Testis (tissue), 3 donors: ENCODE results near the gene MTCL1. TPM values are rescaled to one million over a fixed set of nuclear protein-coding genes. Genes with fewer than 3 reads are reported as not detected.

ENCODE experiments used
- DNase-seq: peaks from one replicate; pipeline ENCODE4 v3.0.0-alpha.2; 2019
- H3K27ac ChIP-seq, 2 donors: fragments of 200-600 bp; sonication (generic); one replicate each; pipeline ENCODE4 v1.5.1; 2019
- H3K27me3 ChIP-seq: fragments of 200-600 bp; sonication (generic); one replicate; pipeline ENCODE4 v1.5.1; 2019
- H3K36me3 ChIP-seq: fragments of 200-600 bp; sonication (generic); one replicate; pipeline ENCODE4 v1.5.1; 2017; ENCODE audit warnings: low read depth; ENCODE audit errors: missing control alignments
- H3K4me1 ChIP-seq: fragments of 200-600 bp; sonication (generic); one replicate; pipeline ENCODE4 v1.5.1; 2019
- H3K4me3 ChIP-seq, 2 donors: fragments of 200-600 bp; sonication (generic); one replicate each; pipeline ENCODE4 v1.5.1; 2017 to 2019
- H3K9me3 ChIP-seq: fragments of 200-600 bp; sonication (generic); one replicate; pipeline ENCODE4 v1.5.1; 2017
- POLR2A ChIP-seq: fragments of 450-650 bp; IDR thresholded peaks from one replicate; pipeline ENCODE4 v1.6.1; 2017; ENCODE audit warnings: antibody characterized with exemption, mild to moderate bottlenecking, moderate library complexity
- WGBS, 2 donors: methylation state at CpG; one replicate each; pipeline ENCODE4 v1.1.5; 2018; 5-methylcytosine and 5-hydroxymethylcytosine counted together
- intact Hi-C: fragments of 100-400 bp; cut with DNase I; formaldehyde crosslinking; loops from one replicate; pipeline ENCODE4 v1.15.1; 2023; ENCODE audit warnings: low total_unique reads
- polyA plus RNA-seq: library from polyadenylated mRNA; stranded (reverse); fragments of 350-450 nt; fragmentation: Illumina TruSeq; extraction: RNeasy Lipid Tissue Mini Kit (QIAGEN cat#74804); gene quantifications from one replicate; pipeline ENCODE4 v1.2.3, GENCODE V29; 2014; ENCODE audit warnings: low read depth, low replicate concordance; ENCODE audit not compliant: insufficient read depth
- total RNA-seq, 2 donors: library from RNA; depleted of rRNA; stranded (reverse); fragments of >200 nt; gene quantifications; one replicate each; pipeline ENCODE4 v1.2.3, GENCODE V29; 2016
- TF ChIP-seq, protein P1 (sequence below), 3 experiments: fragments of 450-650 bp in 2 of 3; fragments of 200-600 bp in 1 of 3; sonication (generic) in 1 of 3; IDR thresholded peaks; one replicate each; pipeline ENCODE4 v1.5.1; 2016 to 2019; ENCODE audit warnings: antibody characterized with exemption in 3 of 3, mild to moderate bottlenecking in 2 of 3, moderate library complexity in 1 of 3

The MTCL1 gene
- total and polyA plus RNA-seq, 3 donors from 2014 or later, result 27.5 to 139 (median 95.8) TPM

DNA sequence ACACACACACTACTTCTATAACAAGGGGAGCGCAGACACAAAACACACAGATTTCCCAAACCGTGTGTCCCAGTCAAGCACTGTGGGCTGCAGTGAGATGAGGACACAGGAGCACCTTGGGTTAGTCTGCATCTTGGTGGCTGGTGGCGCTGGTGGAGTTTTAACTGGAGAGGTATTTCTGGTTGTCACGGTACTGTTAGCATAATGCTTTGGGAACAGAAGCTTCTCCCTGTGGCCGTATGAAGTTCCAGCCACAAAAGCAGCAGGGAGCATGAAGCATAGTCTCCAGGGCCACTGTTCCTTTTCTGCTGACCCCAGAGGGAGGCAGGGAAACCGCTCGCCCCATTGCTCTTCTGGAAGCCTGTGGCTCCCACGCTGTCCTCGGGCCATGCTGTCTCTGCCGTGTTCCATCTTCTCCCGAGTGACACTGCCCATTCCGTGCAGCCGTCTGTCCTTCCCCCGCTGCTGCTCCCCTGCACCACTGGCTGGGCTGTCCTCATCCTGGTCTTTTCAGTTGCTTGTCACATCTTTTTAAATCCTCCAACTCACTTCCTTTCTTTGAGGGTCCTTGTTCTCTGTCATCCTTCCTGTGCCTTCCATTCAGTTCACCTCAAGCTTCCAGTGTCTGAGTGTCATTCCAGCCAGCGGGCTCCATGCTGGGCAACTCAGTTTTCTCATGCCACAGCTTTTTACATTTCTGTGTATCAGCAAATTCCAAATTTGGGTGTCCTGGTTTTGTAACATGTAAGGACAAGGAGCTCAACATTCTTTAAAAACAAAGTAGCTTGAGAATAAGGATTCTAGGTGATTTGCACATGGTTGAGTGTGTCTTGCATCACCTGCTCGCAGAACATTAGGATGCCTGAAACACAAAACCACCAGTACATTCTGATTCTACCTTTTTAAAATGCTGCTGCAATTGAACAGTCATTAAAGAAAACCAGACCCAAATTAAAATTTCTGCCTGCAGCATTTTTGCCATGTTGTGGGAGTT lies 125.0 kb downstream of the MTCL1 start:
- no peaks in the 10 kb centered on the region for H3K36me3 ChIP-seq
- no peak for DNase-seq
- TF ChIP-seq, protein P1, sequence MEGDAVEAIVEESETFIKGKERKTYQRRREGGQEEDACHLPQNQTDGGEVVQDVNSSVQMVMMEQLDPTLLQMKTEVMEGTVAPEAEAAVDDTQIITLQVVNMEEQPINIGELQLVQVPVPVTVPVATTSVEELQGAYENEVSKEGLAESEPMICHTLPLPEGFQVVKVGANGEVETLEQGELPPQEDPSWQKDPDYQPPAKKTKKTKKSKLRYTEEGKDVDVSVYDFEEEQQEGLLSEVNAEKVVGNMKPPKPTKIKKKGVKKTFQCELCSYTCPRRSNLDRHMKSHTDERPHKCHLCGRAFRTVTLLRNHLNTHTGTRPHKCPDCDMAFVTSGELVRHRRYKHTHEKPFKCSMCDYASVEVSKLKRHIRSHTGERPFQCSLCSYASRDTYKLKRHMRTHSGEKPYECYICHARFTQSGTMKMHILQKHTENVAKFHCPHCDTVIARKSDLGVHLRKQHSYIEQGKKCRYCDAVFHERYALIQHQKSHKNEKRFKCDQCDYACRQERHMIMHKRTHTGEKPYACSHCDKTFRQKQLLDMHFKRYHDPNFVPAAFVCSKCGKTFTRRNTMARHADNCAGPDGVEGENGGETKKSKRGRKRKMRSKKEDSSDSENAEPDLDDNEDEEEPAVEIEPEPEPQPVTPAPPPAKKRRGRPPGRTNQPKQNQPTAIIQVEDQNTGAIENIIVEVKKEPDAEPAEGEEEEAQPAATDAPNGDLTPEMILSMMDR (IDR thresholded peaks at IDR 0.05), result no peak
- no peak for TF ChIP-seq POLR2A
- H3K4me1 ChIP-seq, result no peaks in the 10 kb centered on the region
- intact Hi-C loops, result no loop called here
- no peak overlapping the region for H3K27ac ChIP-seq
- no peaks in the 10 kb centered on the region for H3K9me3 ChIP-seq
- H3K4me3 ChIP-seq, result no peak overlapping the region
- H3K27me3 ChIP-seq, result no peaks in the 10 kb centered on the region
- 86 to 91% methylated on average over 16 of the region's 16 CpGs for WGBS, 2 donors

DNA sequence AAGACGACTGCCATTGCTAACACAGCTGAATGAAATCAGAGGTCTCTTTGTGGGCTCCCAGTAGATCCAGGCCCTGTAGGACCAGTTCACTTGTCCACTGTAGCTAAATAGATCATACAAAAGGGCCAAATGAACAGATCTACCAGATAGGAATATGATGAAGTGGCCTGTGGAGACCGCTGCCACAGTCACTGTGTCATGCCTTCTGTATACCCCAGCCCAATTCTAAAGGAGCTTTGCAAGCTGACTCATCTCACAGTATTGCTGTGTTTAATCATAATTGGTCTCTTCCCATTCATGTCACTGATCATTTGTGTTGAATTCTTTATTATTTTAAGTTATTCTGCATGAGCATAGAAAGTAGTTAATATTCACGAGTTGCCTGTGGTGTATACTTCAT lies 125.8 kb downstream of the MTCL1 start:
- 89 to 94% methylated on average over 3 of the region's 3 CpGs for WGBS, 2 donors
- intact Hi-C loops, result no loop called here
- Histone ChIP-seq H3K27me3 (no peaks in the 10 kb centered on the region), H3K9me3 (no peaks in the 10 kb centered on the region), H3K27ac (no peak overlapping the region), H3K4me1 (no peaks in the 10 kb centered on the region), H3K4me3 (no peak overlapping the region), H3K36me3 (no peaks in the 10 kb centered on the region)
- TF ChIP-seq POLR2A, result no peak
- TF ChIP-seq, protein P1 (IDR thresholded peaks at IDR 0.05), result no peak
- no peak for DNase-seq

DNA sequence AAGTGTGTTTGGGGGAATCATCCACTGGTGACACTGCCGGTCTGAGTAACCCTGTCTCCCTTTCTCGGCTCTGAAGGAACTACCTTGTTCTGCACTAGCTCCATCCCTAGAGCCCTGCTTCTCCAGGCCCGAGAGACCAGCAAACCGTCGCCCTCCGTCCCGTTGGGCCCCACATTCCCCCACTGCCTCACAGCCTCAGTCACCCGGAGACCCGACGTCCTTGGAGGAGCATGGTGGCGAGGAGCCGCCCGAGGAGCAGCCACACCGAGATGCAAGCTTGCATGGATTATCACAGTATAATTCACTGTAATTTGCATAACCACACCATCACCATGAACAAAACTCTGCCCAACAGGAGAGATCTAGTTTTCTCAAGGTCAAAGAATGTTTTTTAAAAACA lies 126.2 kb downstream of the MTCL1 start:
- no peaks in the 10 kb centered on the region for H3K4me1 ChIP-seq
- no peak for DNase-seq
- intact Hi-C loops, result no loop called here
- TF ChIP-seq, protein P1 (IDR thresholded peaks at IDR 0.05), result no peak
- TF ChIP-seq POLR2A, result no peak
- no peaks in the 10 kb centered on the region for H3K9me3 ChIP-seq
- H3K27ac ChIP-seq, result no peak overlapping the region
- H3K4me3 ChIP-seq, result no peak overlapping the region
- H3K36me3 ChIP-seq, result no peaks in the 10 kb centered on the region
- no peaks in the 10 kb centered on the region for H3K27me3 ChIP-seq
- 92 to 93% methylated on average over 14 of the region's 14 CpGs for WGBS, 2 donors

DNA sequence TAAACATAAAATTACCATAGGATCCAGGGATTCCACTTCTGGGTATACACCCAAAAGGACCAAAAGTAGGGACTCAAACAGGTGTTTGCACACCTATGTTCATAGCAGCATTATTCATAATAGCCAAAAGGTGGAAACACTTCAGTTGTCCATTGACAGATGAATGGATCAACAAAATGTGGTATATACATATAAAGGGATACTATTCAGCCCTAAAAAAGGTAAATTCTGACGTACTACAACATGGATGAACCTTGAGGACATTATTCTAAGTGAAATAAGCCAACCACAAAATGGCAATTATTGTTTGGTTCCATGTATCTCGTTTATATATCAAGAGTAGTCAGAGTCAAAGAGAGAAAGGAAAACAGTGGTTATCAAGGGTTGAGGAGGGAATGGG lies 128.1 kb downstream of the MTCL1 start:
- Histone ChIP-seq H3K27ac (no peak overlapping the region), H3K4me3 (no peak overlapping the region), H3K27me3 (no peaks in the 10 kb centered on the region), H3K36me3 (no peaks in the 10 kb centered on the region), H3K9me3 (no peaks in the 10 kb centered on the region), H3K4me1 (no peaks in the 10 kb centered on the region)
- TF ChIP-seq, protein P1 (IDR thresholded peaks at IDR 0.05), result no peak
- no peak for TF ChIP-seq POLR2A
- DNase-seq, result no peak
- intact Hi-C loops, result no loop called here
- 86 to 90% methylated on average over 2 of the region's 2 CpGs for WGBS, 2 donors

DNA sequence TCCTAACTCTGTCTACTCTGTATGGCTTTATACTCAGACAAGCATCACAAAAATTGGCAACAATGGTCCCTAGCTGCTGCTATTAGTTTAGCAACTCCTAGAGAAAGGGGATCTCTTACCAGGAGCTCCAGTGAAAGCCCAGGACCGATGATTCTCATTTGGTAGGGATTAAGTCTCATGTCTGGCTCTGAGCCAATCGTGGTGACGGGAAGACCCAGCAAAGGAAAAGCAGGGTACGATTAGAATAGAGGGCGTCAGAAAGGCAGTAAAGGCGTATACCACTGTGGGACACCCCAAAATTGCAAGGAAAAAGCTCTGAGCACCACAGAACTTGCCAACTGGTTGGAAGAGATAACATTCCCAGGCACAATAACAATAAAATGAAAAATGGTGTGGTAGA lies 129.5 kb downstream of the MTCL1 start:
- H3K4me1 ChIP-seq, result no peaks in the 10 kb centered on the region
- H3K36me3 ChIP-seq, result no peaks in the 10 kb centered on the region
- 71 to 86% methylated on average over 6 of the region's 6 CpGs for WGBS, 2 donors
- intact Hi-C loops, result no loop called here
- H3K4me3 ChIP-seq, result no peak overlapping the region
- no peak for TF ChIP-seq POLR2A
- TF ChIP-seq, protein P1 (IDR thresholded peaks at IDR 0.05), result no peak
- no peaks in the 10 kb centered on the region for H3K9me3 ChIP-seq
- H3K27ac ChIP-seq, result no peak overlapping the region
- DNase-seq, result no peak
- H3K27me3 ChIP-seq, result no peaks in the 10 kb centered on the region
